ENCODE data around the gene IPO11. TPM values are rescaled to one million over a fixed set of nuclear protein-coding genes. Genes with fewer than 3 reads are reported as not detected.
"Not testable (repeated sequence)": the region's sequence is repeated elsewhere in the genome, so short reads cannot be mapped to it uniquely, and the experiment has no call there.

IPO11 gene
- total and polyA plus RNA-seq, 2 of the 13 experiments (the other 11 are each of a cell fraction or from before 2014, with no cell fraction given), result 13.9 to 24.4 TPM

- H3K9me3 ChIP-seq (ENCODE audit: low read length), result no peaks in the 10 kb centered on the region
- no peaks in the 10 kb centered on the region for H3K36me3 ChIP-seq (replicated peaks in 1 of 2; ENCODE audit: control insufficient read depth in 1 of 2, insufficient read depth in 2 of 2, low read length in 2 of 2)
- 0% methylated on average over 1 of the region's 1 CpG for WGBS (ENCODE audit: low lambda C conversion rate)
- H3K4me3 ChIP-seq (replicated peaks in 1 of 3; ENCODE audit: insufficient read depth in 1 of 3, low read depth in 2 of 3, low read length in 3 of 3), result no peak overlapping the region
- no peak overlapping the region for H3K4me2 ChIP-seq (ENCODE audit: low read depth, low read length)
- H4K20me1 ChIP-seq (ENCODE audit: insufficient read depth, low read length), result no peaks in the 10 kb centered on the region
- ATAC-seq (no peak; the same call in 2 of the 3 replicates), FAIRE-seq (no peak), DNase-seq (ENCODE audit: low spot score) (no peak)
- BruUV-seq (replicated peaks), result no TSS peak
- intact Hi-C loops (cut with micrococcal nuclease; ENCODE audit: unreplicated experiment), result no loop called here
- no peak overlapping the region for H3K27ac ChIP-seq (ENCODE audit: extremely low read length, insufficient read depth, low read length)
- H3K4me1 ChIP-seq (ENCODE audit: insufficient read depth, low read length), result no peaks in the 10 kb centered on the region
- CTCF ChIA-PET (ENCODE audit: low intra/inter-chr PET ratio, low total read pairs), result no interaction called here
- in situ Hi-C loops (cut with HindIII; ENCODE audit: extremely low pct_ligation_motif_present, low pct_unique_long_range_greater_than_20kb), result no loop called here
- no peak overlapping the region for H2AFZ ChIP-seq (ENCODE audit: low read length)
- H3K27me3 ChIP-seq (ENCODE audit: control insufficient read depth in 1 of 2, insufficient read depth in 2 of 2, low read length in 2 of 2), result no peaks in the 10 kb centered on the region
- POLR2A ChIA-PET, result no interaction called here
- TF ChIP-seq ZBTB20 (CRISPR knock-in tag; IDR thresholded peaks at IDR 0.05; ENCODE audit: borderline replicate concordance, low read depth) (no peak), ZBTB49 (CRISPR knock-in tag; IDR thresholded peaks at IDR 0.05; ENCODE audit: borderline replicate concordance) (no peak)
- no peak overlapping the region for H3K9ac ChIP-seq (ENCODE audit: insufficient read depth, low read depth, low read length)
- no peaks in the 10 kb centered on the region for H3K79me2 ChIP-seq (ENCODE audit: insufficient read depth, low read length)
These were observed 258.9 kb downstream of the IPO11 start for GRCh38 chr5:62671479-62671878.

- H3K79me2 ChIP-seq (ENCODE audit: insufficient read depth, low read length); POLR2A ChIA-PET; CTCF ChIA-PET (ENCODE audit: low intra/inter-chr PET ratio, low total read pairs); H3K9ac ChIP-seq (ENCODE audit: insufficient read depth, low read depth, low read length); BruUV-seq (replicated peaks); DNase-seq (ENCODE audit: low spot score); H3K4me3 ChIP-seq (replicated peaks in 1 of 3; ENCODE audit: insufficient read depth in 1 of 3, low read depth in 2 of 3, low read length in 3 of 3); H3K4me2 ChIP-seq (ENCODE audit: low read depth, low read length); ATAC-seq; H2AFZ ChIP-seq (ENCODE audit: low read length); intact Hi-C loops (cut with micrococcal nuclease; ENCODE audit: unreplicated experiment); H4K20me1 ChIP-seq (ENCODE audit: insufficient read depth, low read length); FAIRE-seq; in situ Hi-C loops (cut with HindIII; ENCODE audit: extremely low pct_ligation_motif_present, low pct_unique_long_range_greater_than_20kb); H3K27ac ChIP-seq (ENCODE audit: extremely low read length, insufficient read depth, low read length); H3K36me3 ChIP-seq (replicated peaks in 1 of 2; ENCODE audit: control insufficient read depth in 1 of 2, insufficient read depth in 2 of 2, low read length in 2 of 2); H3K27me3 ChIP-seq (ENCODE audit: control insufficient read depth in 1 of 2, insufficient read depth in 2 of 2, low read length in 2 of 2): not testable (repeated sequence)
- Histone ChIP-seq H3K4me1 (ENCODE audit: insufficient read depth, low read length) (peaks cover 13% of the 10 kb centered on the region), H3K9me3 (ENCODE audit: low read length) (peaks cover 15% of the 10 kb centered on the region; the same call in 1 of the 2 replicates)
These were observed 264.0 kb downstream of the IPO11 start for GRCh38 chr5:62676596-62676995.

Small RNA genes within 50 kb of the gene (small RNA-seq; reads per million reads assigned to genes)
- gene CKS1BP3 (ENCODE audit: insufficient read depth in 2 of 3, insufficient read length in 3 of 3, low read depth in 2 of 3, low replicate concordance in 1 of 3) (0 reads per million in 3 experiments), gene RNU6-661P (ENCODE audit: insufficient read depth in 2 of 3, insufficient read length in 3 of 3, low read depth in 2 of 3, low replicate concordance in 1 of 3) (0 reads per million in 3 experiments)

Other genes starting within 250 kb of the IPO11 start
- gene KIF2A, start 106.6 kb upstream of the IPO11 start, total RNA-seq (2016; rRNA removed; fragmentation: Illumina TruSeq; extraction: Trizol), result 19.2 and 36.4 TPM in 2 replicates
- 6.8 and 8.5 TPM in 2 replicates for gene KIF2A, start 106.6 kb upstream of the IPO11 start, polyA plus RNA-seq (2011; rRNA removed)
- gene DIMT1, start 8.9 kb upstream of the IPO11 start, total RNA-seq (2016; rRNA removed; fragmentation: Illumina TruSeq; extraction: Trizol), result 35.2 and 37.7 TPM in 2 replicates
- gene DIMT1, start 8.9 kb upstream of the IPO11 start, polyA plus RNA-seq (2011; rRNA removed), result 13.8 and 16.1 TPM in 2 replicates
- 0.31 and 0.71 TPM in 2 replicates for gene LRRC70, start 166.1 kb downstream of the IPO11 start, total RNA-seq (2016; rRNA removed; fragmentation: Illumina TruSeq; extraction: Trizol)
- 0.05 and 0.43 TPM in 2 replicates for gene LRRC70, start 166.1 kb downstream of the IPO11 start, polyA plus RNA-seq (2011; rRNA removed)

All from HepG2 (cell line).